Mononuclear cell (primary cell): ENCODE data around the gene HACD4. TPM values are rescaled to one million over a fixed set of nuclear protein-coding genes. Genes with fewer than 3 reads are reported as not detected.
"Not testable (repeated sequence)": the region's sequence is repeated elsewhere in the genome, so short reads cannot be mapped to it uniquely, and the experiment has no call there.

Experiments used
- H3K27me3 ChIP-seq: 2 replicates; pipeline ENCODE4 v1.6.0; 2011; ENCODE audit warnings: low read length, control low read depth; ENCODE audit not compliant: insufficient read depth
- H3K4me1 ChIP-seq: 2 replicates; pipeline ENCODE4 v1.5.1; 2011; ENCODE audit warnings: mild to moderate bottlenecking, low read length, control low read depth; ENCODE audit not compliant: insufficient read depth
- H3K4me3 ChIP-seq: 2 replicates; pipeline ENCODE4 v1.5.1; 2011; ENCODE audit warnings: mild to moderate bottlenecking, low read length, moderate library complexity
- H3K9me3 ChIP-seq: 2 replicates; pipeline ENCODE4 v1.5.1; 2011; ENCODE audit warnings: low read depth, mild to moderate bottlenecking, control low read depth, low read length
- total RNA-seq: library from RNA; depleted of rRNA; stranded (reverse); fragments of >200 nt; gene quantifications from one replicate; pipeline ENCODE4 v1.2.3, GENCODE V29; 2012

The HACD4 gene
- total RNA-seq, 1 donor: 25.4 TPM

DNA sequence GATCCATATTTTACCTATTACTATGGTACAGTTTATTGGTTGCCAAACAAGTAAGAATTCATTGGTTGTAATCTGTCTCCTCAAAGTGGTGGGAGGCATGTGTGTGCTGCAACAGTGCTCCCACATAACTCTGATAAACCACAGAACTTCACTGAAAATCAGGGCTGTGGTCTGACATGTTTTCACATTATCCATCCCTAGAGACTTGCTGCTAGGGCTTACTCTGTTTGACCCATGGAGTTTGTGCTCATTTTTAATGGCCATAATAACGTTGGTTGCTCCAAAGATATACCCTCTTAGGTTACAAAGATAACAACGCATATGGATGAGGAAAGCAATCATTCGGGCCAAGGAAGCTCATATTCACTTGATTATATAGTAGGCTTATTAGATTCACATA, 37.0 kb downstream of the HACD4 start:
- Histone ChIP-seq H3K4me3 (no peak overlapping the region), H3K27me3 (no peaks in the 10 kb centered on the region), H3K9me3 (no peaks in the 10 kb centered on the region), H3K4me1 (peaks cover 44% of the 10 kb centered on the region)

GRCh38 chr9:20990867-20991266, 40.6 kb downstream of the HACD4 start:
- no peaks in the 10 kb centered on the region for H3K27me3 ChIP-seq
- H3K4me1 ChIP-seq: peaks cover 44% of the 10 kb centered on the region
- no peaks in the 10 kb centered on the region for H3K9me3 ChIP-seq
- no peak overlapping the region for H3K4me3 ChIP-seq

GRCh38 chr9:20989923-20990341, 41.5 kb downstream of the HACD4 start:
- no peak overlapping the region for H3K4me3 ChIP-seq
- peaks cover 38% of the 10 kb centered on the region for H3K4me1 ChIP-seq

DNA sequence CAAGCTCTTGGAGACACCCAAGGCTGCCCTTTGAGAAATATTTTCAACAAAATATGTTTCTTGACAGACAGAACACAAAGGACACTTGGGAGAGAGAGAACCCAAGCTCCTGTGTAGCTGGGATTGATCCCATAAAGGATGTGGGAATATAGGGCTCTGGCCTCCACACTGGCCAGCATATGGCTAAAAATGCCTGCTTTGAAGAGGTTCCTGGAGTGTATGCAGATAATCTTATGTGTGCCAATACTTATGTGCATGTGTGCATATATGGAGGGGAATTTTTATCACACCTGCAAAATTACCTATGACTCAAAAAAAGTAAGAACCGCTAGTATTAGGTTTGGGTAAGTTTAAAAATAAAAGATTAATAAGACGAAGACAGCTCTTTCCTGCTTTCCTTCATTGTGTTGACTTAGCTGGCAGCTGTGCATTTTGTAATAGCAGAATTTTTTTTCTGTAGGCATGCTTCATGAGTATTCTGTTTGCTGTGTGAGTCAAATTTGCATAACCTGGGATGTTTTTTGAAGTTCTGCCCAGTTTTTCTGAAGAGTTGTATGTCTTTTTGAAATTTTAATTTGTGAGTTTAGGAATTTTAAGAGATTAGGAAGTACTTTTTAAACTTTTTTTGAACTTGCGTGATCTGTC, 42.6 kb downstream of the HACD4 start:
- no peaks in the 10 kb centered on the region for H3K27me3 ChIP-seq
- H3K4me1 ChIP-seq: peaks cover 48% of the 10 kb centered on the region
- no peaks in the 10 kb centered on the region for H3K9me3 ChIP-seq
- H3K4me3 ChIP-seq: no peak overlapping the region

More at GRCh38 chr9:20989923-20990341, 41.5 kb downstream of the HACD4 start:
- no peaks in the 10 kb centered on the region for H3K27me3 ChIP-seq
- no peaks in the 10 kb centered on the region for H3K9me3 ChIP-seq

DNA sequence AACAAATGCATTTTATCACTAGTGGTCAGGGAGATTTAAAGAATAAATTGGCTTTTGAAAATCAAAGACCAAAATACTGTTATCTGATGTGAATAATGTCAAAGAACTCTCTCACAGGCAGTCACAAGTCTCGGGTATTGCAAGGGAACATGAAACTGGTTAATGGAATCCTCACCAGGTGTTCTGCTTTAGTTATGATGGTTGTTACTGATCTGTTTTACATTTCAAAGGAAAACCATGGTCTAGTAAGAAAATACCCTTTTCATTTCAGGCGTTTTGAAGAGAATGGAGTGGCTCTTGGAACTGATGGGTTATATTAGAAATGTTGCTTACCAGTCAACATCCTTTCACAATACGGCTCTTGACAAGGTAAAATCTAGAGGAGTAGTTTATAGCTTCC, 43.4 kb downstream of the HACD4 start:
- H3K4me3 ChIP-seq: no peak overlapping the region
- H3K4me1 ChIP-seq: peaks cover 48% of the 10 kb centered on the region
- no peaks in the 10 kb centered on the region for H3K9me3 ChIP-seq
- no peaks in the 10 kb centered on the region for H3K27me3 ChIP-seq

GRCh38 chr9:20987521-20987920, 43.9 kb downstream of the HACD4 start:
- no peaks in the 10 kb centered on the region for H3K9me3 ChIP-seq
- H3K27me3 ChIP-seq: no peaks in the 10 kb centered on the region
- H3K4me1 ChIP-seq: peaks cover 48% of the 10 kb centered on the region
- H3K4me3 ChIP-seq: no peak overlapping the region

DNA sequence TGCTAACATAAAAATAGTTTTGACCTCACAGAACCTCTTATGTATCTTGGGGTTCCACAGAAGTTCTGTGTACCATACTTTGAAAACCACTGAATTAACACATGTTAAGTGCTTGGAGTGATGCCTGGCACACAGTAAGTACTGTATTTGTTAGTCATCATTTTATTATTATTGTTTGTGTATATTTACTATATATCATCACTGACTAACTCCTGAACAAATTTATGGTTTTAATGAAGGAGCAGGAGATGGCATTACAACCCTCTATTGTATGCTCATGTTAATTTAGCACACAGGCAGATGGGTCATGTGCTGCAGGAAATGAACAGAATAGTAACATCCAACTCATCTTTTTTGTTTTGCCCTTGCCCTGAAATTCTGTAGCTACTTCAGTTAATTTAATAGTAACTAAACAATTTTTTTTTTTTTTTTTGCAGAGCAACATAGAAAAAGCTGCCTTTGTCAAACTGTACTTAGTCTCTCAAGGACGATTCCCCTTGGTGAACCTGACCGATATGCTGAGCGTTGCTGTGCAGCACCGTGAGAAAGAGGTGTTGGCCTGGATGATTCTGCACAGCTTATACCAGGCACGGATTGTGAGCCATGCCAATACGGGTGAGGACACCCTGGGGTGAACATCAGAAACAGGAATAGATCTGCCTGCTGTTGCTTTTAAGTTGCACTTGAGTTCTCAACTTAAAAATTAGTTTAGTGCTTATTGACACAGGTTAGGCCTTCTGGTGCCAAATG, 45.4 kb downstream of the HACD4 start:
- H3K4me1 ChIP-seq: peaks cover 50% of the 10 kb centered on the region
- H3K4me3 ChIP-seq: no peak overlapping the region
- H3K9me3 ChIP-seq: no peaks in the 10 kb centered on the region
- H3K27me3 ChIP-seq: no peaks in the 10 kb centered on the region

DNA sequence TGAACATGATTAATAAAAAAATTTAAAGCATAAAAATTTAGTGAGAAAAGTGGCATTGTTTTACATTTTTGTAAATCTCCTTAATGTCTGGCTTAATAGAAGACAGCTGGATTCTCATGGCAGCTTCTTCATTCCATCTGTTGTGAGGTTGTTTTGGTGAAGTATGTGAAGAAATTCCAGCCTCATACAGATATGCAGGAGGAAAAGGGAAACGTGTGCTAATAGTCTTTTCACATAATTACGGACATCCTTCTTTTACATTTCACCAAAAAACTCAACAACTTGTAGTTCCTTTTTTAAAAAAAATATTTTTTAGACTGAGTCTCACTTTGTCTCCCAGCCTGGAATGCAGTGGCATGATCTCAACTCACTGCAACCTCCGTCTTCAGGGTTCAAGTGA, 46.9 kb downstream of the HACD4 start:
- H3K4me1 ChIP-seq: peaks cover 42% of the 10 kb centered on the region
- H3K4me3 ChIP-seq: no peak overlapping the region
- H3K9me3 ChIP-seq: no peaks in the 10 kb centered on the region
- no peaks in the 10 kb centered on the region for H3K27me3 ChIP-seq

- Histone ChIP-seq H3K27me3 (no peaks in the 10 kb centered on the region), H3K4me1 (peaks cover 27% of the 10 kb centered on the region), H3K9me3 (no peaks in the 10 kb centered on the region), H3K4me3 (no peak overlapping the region)
Observed at GRCh38 chr9:20981486-20981885, 50.0 kb downstream of the HACD4 start.

DNA sequence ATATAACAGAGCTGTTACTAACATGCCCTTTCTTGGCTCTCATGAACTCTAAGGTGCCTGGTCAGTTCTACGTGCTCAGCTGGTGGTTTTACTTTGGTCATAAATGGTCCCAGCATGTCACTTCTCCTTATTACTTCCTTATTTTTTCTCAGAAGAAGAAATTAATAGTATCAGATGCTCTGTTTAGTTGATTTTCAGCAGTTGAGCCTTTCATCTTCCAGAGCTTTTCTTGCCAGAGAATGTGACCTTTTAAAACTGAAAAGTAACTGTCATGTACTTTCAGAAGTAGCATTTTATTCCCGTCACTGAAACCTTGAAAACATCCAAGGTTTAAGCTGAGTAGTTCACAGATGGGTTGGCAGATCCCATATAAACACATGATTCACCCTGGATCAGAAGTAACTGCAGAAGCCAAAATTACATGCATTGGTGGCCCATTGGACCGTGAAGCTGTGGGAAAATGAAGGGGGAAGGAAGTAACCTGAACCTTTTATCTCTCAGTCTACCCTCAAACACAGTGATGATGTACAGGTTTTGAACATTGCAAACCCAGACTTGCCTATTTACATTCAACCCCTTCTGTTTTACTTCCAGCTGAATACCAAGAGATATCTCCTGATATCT, 50.5 kb downstream of the HACD4 start:
- Histone ChIP-seq H3K9me3 (no peaks in the 10 kb centered on the region), H3K27me3 (no peaks in the 10 kb centered on the region), H3K4me3 (no peak overlapping the region), H3K4me1 (peaks cover 27% of the 10 kb centered on the region)

- peaks cover 19% of the 10 kb centered on the region for H3K9me3 ChIP-seq
- no peaks in the 10 kb centered on the region for H3K27me3 ChIP-seq
- H3K4me1 ChIP-seq: peaks cover 16% of the 10 kb centered on the region
- H3K4me3 ChIP-seq: no peak overlapping the region
Observed at GRCh38 chr9:20978249-20978648, 53.2 kb downstream of the HACD4 start.

- not testable (repeated sequence) for H3K4me1 ChIP-seq, H3K27me3 ChIP-seq, H3K4me3 ChIP-seq
- peaks cover 38% of the 10 kb centered on the region for H3K9me3 ChIP-seq
Observed at GRCh38 chr9:20974191-20974938, 57.1 kb downstream of the HACD4 start.

DNA sequence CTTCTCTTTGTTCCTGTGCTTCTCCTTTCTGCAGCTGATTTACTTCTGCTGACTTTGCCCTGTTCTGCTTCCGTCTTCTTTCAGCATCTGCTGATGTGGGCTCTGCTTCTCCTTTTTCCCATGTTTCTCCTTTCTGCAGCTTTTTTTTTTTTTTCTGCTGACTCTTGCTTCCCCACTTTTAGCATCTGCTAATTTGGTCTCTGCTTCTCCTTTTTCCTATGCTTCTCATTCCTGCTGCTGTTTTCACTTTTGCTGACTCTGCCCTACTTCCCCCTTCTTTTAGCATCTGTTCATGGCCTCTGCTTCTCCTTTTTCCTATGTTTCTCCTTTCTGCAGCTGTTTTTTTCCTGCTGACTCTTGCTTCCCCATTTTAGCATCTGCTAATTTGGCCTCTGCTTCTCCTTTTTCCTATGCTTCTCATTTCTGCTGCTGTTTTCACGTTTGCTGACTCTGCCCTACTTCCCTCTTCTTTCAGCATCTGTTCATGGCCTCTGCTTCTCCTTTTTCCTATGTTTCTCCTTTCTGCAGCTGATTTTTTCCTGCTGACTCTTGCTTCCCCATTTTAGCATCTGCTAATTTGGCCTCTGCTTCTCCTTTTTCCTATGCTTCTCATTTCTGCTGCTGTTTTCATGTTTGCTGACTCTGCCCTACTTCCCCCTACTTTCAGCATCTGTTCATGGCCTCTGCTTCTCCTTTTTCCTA, 58.0 kb downstream of the HACD4 start:
- H3K27me3 ChIP-seq, H3K4me3 ChIP-seq, H3K4me1 ChIP-seq: not testable (repeated sequence)
- H3K9me3 ChIP-seq: peaks cover 38% of the 10 kb centered on the region

DNA sequence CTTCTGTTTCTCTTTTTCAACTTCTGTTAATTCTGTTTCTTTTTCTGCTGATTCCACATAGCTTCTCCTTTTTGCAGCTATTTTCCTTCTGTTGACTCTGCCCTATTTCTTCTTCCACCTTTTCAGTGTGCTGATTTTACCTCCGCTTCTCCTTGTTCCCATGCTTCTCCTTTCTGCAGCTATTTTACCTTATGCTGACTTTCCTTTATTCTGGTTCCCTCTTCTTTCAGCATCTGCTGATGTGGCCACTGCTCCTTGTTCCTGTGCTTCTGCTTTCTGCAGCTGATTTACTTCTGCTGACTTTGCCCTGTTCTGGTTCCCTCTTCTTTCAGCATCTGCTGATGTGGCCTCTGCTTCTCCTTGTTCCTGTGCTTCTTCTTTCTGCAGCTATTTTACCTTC, 58.8 kb downstream of the HACD4 start:
- Histone ChIP-seq H3K4me1 (peaks cover 5% of the 10 kb centered on the region), H3K4me3 (no peak overlapping the region), H3K9me3 (peaks cover 38% of the 10 kb centered on the region), H3K27me3 (no peaks in the 10 kb centered on the region)
